ENCODE results near the gene MYO3B. TPM values are rescaled to one million over a fixed set of nuclear protein-coding genes. Genes with fewer than 3 reads are reported as not detected.

The MYO3B gene
- total RNA-seq, 2 donors from 2014 or later = 5.2 to 10.9 TPM

DNA sequence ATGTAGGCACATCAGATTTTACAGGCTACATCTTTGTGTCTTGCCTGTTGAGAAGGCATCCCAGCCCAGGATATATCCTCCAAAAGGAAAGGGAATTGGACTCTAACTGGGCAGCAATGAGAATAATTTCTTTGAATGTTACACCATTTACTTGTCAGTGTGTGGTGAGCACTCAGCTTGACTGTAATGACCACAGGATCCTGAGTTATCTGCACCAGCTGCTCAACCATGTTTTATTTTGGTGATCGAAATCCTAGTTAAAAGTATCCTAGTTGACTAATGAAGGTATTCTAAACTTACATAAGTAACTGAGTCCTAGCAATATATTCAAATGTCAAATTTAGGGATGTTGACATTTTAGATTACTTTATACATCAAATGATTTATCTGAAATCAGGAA is 123.0 kb downstream of the MYO3B start:
- no peak overlapping the region for H3K27ac ChIP-seq (ENCODE audit: low read depth, low read length)
- no peak for DNase-seq
- H3K36me3 ChIP-seq (ENCODE audit: control insufficient read depth, insufficient read depth, low read length) = no peaks in the 10 kb centered on the region
- Mint-ChIP-seq H3K9me3 (no peaks in the 10 kb centered on the region), H3K36me3 (ENCODE audit: low read depth) (no peaks in the 10 kb centered on the region), H3K4me3 (no peak overlapping the region), H3K4me1 (peaks cover 11% of the 10 kb centered on the region), H3K27me3 (ENCODE audit: insufficient read depth) (no peaks in the 10 kb centered on the region), H3K27ac (no peak overlapping the region)
- no peaks in the 10 kb centered on the region for H3K27me3 ChIP-seq (ENCODE audit: control insufficient read depth, insufficient read depth, low read length, poor library complexity, severe bottlenecking)
- TF ChIP-seq, protein P1, sequence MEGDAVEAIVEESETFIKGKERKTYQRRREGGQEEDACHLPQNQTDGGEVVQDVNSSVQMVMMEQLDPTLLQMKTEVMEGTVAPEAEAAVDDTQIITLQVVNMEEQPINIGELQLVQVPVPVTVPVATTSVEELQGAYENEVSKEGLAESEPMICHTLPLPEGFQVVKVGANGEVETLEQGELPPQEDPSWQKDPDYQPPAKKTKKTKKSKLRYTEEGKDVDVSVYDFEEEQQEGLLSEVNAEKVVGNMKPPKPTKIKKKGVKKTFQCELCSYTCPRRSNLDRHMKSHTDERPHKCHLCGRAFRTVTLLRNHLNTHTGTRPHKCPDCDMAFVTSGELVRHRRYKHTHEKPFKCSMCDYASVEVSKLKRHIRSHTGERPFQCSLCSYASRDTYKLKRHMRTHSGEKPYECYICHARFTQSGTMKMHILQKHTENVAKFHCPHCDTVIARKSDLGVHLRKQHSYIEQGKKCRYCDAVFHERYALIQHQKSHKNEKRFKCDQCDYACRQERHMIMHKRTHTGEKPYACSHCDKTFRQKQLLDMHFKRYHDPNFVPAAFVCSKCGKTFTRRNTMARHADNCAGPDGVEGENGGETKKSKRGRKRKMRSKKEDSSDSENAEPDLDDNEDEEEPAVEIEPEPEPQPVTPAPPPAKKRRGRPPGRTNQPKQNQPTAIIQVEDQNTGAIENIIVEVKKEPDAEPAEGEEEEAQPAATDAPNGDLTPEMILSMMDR (conservative IDR thresholded peaks at IDR 0.05) = no peak
- 100% methylated on average over 1 of the region's 1 CpG; no CpG with 5 or more reads in 1 of the 2 experiments for WGBS, 2 experiments (ENCODE audit: insufficient coverage in 1 of 2, insufficient read length in 1 of 2)
- H3K4me1 ChIP-seq (ENCODE audit: control insufficient read depth, insufficient read depth, low read length) = no peaks in the 10 kb centered on the region
- peaks cover under 1% of the 10 kb centered on the region for H3K9me3 ChIP-seq (ENCODE audit: control insufficient read depth, low read length)
- no peak overlapping the region for H3K4me3 ChIP-seq (ENCODE audit: low read length)
- H3K9ac ChIP-seq (ENCODE audit: extremely low read depth, low read length, poor library complexity, severe bottlenecking) = no peak overlapping the region

DNA sequence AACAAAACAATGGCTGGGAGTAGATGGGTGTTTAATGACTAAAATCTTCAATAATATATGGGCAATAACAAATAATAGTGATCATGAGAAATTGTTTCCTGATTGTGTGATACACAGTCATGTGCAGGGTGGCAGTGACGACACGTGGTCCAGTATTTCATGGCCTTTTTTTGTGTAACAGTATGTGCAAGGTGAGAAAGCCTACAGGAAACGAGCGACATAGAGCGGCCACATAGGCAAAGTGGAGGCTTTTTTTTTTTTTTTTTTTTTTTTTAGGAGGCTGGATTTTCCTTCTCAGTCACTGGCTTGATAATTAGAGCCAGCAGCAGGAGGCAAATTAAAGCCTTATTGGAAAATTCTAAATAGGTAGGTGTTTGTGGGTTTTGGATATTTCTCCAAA is 123.7 kb downstream of the MYO3B start:
- Histone ChIP-seq H3K36me3 (ENCODE audit: control insufficient read depth, insufficient read depth, low read length) (no peaks in the 10 kb centered on the region), H3K9me3 (ENCODE audit: control insufficient read depth, low read length) (no peaks in the 10 kb centered on the region), H3K4me1 (ENCODE audit: control insufficient read depth, insufficient read depth, low read length) (no peaks in the 10 kb centered on the region), H3K27ac (ENCODE audit: low read depth, low read length) (no peak overlapping the region), H3K9ac (ENCODE audit: extremely low read depth, low read length, poor library complexity, severe bottlenecking) (no peak overlapping the region), H3K27me3 (ENCODE audit: control insufficient read depth, insufficient read depth, low read length, poor library complexity, severe bottlenecking) (no peaks in the 10 kb centered on the region), H3K4me3 (ENCODE audit: low read length) (no peak overlapping the region)
- no peaks in the 10 kb centered on the region for H3K27me3 Mint-ChIP-seq (ENCODE audit: insufficient read depth)
- H3K4me1 Mint-ChIP-seq = peaks cover 15% of the 10 kb centered on the region
- 90 to 91% methylated on average over 2 to 5 of the region's 5 CpGs for WGBS, 2 experiments (ENCODE audit: insufficient coverage in 1 of 2, insufficient read length in 1 of 2)
- H3K36me3 Mint-ChIP-seq (ENCODE audit: low read depth) = no peaks in the 10 kb centered on the region
- no peak overlapping the region for H3K4me3 Mint-ChIP-seq
- H3K27ac Mint-ChIP-seq = no peak overlapping the region
- TF ChIP-seq, protein P1 (conservative IDR thresholded peaks at IDR 0.05) = no peak
- no peaks in the 10 kb centered on the region for H3K9me3 Mint-ChIP-seq
- DNase-seq = no peak

DNA sequence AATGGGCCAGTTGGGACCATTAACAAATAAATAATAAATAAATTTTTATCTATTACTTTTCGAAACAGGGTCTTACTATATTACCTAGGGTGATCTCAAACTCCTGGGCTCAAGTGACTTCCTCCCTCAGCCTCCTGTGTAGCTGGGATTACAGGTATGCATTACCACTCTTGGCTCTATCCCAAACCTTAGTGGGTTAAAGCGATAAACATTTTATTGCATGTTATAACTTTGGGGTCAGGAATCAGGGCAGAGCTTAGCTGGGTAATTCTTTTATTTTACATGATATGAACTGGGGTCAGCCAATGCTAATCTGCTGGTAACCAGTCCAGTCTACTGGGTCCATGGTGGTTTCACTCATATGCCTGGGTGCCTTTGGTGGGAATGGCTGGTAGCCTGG is 127.8 kb downstream of the MYO3B start:
- Mint-ChIP-seq H3K27ac (no peak overlapping the region), H3K4me3 (no peak overlapping the region), H3K36me3 (ENCODE audit: low read depth) (no peaks in the 10 kb centered on the region), H3K9me3 (no peaks in the 10 kb centered on the region), H3K4me1 (peaks cover 16% of the 10 kb centered on the region), H3K27me3 (ENCODE audit: insufficient read depth) (no peaks in the 10 kb centered on the region)
- no peak overlapping the region for H3K4me3 ChIP-seq (ENCODE audit: low read length)
- no peaks in the 10 kb centered on the region for H3K36me3 ChIP-seq (ENCODE audit: control insufficient read depth, insufficient read depth, low read length)
- H3K27ac ChIP-seq (ENCODE audit: low read depth, low read length) = no peak overlapping the region
- no peaks in the 10 kb centered on the region for H3K4me1 ChIP-seq (ENCODE audit: control insufficient read depth, insufficient read depth, low read length)
- DNase-seq = no peak
- no peak overlapping the region for H3K9ac ChIP-seq (ENCODE audit: extremely low read depth, low read length, poor library complexity, severe bottlenecking)
- TF ChIP-seq, protein P1 (conservative IDR thresholded peaks at IDR 0.05) = no peak
- no peaks in the 10 kb centered on the region for H3K27me3 ChIP-seq (ENCODE audit: control insufficient read depth, insufficient read depth, low read length, poor library complexity, severe bottlenecking)
- WGBS, 2 experiments (ENCODE audit: insufficient coverage in 1 of 2, insufficient read length in 1 of 2) = 97% methylated on average over 2 of the region's 2 CpGs; no CpG with 5 or more reads in 1 of the 2 experiments
- H3K9me3 ChIP-seq (ENCODE audit: control insufficient read depth, low read length) = no peaks in the 10 kb centered on the region
